ENCODE data around the gene CYB5B.

GRCh38 chr16:69444873-69445517 is 20.6 kb downstream of the CYB5B start:
- TF ChIP-seq CTCF (IDR thresholded peaks at IDR 0.05; ENCODE audit: low read depth, low read length) (no peak), EZH2phosphoT487 (IDR thresholded peaks at IDR 0.05; ENCODE audit: low read depth) (no peak)
